GM19099 (cell line): ENCODE results near the gene LYL1.

Source experiments
- POLR2A ChIP-seq: IDR thresholded peaks from 3 replicates; pipeline ENCODE4 v1.6.1; 2011; ENCODE audit warnings: low read depth; ENCODE audit not compliant: insufficient read length; ENCODE audit errors: extremely low read depth

Gene LYL1

DNA sequence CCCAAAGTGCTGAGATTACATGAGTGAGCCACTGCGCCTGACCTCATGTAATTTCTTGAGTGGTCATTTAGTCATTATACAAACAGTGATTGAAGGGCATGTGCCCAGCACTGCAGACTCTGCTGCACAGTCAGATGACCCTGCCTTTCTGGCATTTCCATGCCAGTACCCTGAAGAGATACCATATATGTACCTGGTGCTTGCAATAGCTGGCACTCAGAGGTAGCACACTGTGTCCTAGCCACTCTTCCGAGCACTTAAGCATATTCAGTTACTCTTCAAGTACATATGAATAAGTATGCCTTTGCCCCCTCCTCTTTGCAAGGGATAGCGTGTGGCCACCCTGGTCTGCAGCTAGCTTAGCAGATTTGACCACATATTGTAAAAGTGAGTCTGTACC lies 32.0 kb upstream of the LYL1 start:
- no peak for TF ChIP-seq POLR2A

DNA sequence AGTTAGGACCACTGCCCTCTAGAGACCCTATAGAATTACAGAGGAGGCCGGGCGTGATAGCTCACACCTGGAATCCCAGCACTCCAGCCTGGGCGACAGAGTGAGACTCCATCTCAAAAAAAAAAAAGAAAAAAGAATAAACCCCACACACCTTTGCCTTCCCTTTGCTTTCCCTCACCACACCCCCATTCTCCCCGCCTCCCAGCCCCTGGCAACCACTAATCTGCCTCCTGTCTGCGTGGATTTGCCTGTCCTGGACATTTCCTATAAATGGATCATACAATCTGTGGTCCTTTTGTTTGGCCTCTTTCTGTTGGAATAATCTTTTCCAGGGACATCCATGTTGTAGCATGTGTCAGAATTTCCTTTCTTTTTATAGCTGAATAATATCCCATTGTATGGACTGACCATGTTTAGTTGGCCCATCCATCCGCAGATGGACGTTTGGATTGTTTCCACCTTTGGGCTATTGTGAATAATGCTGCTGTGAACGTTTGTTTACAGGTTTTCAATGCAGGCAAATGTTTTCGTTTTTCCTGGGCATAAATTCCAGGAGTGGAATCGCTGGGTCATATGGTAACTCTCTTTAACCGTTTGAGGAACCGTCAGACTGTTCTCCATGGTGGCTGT lies 30.7 kb upstream of the LYL1 start:
- TF ChIP-seq POLR2A = no peak

DNA sequence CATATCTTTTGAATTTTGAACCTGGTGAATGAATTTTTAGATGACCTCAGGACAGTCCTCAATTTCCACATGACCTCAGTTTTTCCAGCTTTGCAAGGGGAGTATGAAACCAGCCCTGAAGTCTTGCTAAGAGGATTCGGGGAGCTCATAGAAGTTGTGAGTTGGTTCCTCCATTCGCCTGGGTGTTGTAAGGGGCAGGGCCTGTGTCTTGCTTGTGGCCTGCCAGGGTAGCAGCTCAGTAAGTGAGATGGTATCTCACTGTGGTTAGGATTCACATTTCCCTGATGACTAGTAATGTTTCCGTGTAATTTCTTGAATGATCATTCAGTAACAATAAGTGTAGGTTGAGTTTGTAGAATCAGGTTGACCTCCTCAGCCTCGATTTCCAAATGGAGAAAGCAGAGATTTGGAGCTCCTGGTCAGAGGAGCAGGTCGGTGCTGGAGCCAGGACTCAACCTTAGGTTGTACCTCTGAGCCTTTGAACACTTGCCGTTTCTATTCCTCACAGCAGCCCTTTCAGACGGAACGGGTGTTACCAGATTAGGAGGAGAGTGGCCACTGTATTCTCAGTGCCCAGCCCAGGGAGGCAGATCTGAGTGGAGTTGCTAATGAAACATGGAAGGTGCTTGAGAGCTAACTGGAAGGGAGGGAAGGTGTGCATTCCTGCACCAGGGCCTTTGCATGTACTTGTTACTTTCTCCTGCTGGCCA lies 30.0 kb upstream of the LYL1 start:
- TF ChIP-seq POLR2A = no peak

DNA sequence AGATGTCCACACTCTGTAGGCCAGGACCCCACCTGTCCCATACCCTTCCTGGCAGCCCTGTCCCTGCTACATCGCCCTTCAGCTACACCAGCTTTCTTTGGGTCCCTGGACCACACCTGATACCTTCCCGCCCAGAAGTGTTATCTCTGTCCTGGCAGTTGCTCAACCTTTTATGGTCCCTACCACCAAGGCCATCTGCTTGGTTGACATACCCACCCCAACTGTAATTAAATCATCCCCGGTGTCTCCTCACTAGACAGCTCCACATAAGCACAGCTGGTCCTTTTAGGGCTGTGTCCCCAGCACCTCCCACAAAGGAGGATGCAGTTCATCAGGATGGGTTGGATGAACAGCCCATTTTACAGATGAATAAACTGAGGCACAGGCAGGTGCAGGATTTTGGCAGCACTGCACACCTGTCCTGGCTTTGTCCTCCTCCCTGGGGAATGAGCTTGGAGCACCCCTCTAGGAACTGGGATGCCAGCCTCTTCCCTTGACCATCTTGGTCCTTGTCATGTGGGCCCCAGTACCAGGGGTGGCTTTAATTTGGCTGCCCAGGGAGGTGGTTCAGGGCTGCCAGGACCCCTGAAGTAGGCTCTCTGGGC lies 28.3 kb upstream of the LYL1 start:
- no peak for TF ChIP-seq POLR2A

DNA sequence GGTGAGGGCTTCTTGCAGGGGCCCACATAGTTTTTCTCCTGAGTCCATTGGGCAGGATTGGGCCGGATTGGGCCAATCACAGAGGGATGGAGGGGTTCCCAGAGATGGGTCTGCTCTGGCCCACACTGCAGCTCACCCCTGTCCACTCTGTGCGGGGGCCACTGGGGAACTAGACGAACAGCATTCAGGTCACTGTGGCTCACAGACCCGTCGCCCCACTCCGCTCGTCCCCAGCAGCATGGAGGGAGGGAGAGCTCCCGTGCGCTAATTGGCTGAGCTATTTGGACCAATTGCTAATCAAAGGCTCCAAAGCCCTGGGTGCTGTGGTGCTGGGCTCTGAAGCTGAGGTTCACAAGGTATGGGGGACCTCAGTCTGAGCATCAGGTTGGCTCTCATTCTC lies 26.7 kb upstream of the LYL1 start:
- no peak for TF ChIP-seq POLR2A

DNA sequence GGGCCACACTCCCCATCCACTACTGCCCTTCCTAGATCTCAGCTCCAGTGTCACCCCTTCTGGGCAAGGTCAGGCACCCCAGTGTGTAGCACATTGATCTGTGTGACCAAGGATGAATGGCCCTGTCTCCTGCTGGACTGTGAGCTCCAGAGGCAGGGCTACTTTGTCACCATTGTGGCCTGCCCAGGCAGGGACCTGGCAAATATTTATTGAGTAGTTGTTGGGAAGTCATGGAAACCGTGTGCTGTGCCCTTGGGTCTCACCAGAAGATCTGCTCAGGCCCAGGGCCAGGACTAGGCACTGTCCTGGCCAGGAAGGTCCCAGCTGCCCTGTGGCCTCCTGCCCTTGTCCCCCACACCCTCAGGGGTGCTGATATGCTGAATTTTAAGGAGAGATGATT lies 25.9 kb upstream of the LYL1 start:
- TF ChIP-seq POLR2A = no peak

DNA sequence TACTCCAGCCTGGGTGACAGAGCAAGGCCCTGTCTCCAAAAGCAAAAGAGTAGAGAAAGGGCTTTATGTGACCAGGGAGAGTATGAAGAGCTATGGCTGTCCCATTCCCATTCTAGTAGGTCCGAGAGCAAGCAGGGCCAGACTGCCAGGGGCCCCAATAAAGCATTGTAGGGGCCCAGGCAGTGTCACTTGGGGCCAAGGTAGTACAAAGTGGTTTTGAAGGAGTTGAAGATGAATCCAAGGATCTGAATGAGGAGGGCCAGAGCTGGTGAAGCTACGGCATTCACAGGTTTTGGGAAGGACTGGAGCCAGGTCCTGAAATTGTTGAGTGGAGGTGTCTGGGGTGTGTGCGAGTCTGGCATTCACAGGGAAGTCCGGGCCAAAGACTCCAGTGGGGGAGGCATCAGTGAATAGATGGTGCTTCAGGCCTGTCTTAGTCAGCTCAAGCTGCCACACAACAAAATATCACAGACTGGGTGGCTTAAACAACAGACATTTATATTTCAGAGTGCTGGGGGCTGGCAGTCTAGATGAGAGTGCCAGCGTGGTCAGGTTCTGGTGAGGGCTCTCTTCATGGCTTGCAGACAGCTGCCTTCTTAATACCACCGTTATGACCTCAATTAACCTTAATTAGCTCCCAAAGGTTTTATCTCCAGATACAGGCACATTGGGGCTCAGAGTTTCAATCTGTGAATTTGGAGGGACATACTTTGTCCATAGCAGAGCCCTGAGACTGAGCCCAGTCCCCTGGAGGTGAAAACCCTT lies 25.3 kb upstream of the LYL1 start:
- TF ChIP-seq POLR2A = no peak

DNA sequence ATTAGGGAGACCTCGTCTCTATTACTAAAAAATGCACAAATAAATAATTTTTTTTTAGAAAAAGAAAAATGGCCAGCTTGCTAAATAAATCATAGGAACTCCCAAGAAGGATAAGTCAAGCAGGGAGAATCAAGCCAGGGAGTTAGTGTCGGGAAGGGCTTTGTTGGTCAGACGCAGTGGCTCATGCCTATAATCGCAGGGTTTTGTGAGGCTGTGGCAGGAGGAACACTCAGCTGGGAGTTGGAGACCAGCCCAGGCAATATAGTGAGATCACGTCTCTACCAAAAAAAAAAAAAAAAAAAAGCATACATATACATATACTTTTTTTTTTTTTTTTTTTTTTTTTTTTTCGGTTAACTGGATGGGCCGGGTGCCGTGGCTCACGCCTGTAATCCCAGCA lies 24.4 kb upstream of the LYL1 start:
- no peak for TF ChIP-seq POLR2A

DNA sequence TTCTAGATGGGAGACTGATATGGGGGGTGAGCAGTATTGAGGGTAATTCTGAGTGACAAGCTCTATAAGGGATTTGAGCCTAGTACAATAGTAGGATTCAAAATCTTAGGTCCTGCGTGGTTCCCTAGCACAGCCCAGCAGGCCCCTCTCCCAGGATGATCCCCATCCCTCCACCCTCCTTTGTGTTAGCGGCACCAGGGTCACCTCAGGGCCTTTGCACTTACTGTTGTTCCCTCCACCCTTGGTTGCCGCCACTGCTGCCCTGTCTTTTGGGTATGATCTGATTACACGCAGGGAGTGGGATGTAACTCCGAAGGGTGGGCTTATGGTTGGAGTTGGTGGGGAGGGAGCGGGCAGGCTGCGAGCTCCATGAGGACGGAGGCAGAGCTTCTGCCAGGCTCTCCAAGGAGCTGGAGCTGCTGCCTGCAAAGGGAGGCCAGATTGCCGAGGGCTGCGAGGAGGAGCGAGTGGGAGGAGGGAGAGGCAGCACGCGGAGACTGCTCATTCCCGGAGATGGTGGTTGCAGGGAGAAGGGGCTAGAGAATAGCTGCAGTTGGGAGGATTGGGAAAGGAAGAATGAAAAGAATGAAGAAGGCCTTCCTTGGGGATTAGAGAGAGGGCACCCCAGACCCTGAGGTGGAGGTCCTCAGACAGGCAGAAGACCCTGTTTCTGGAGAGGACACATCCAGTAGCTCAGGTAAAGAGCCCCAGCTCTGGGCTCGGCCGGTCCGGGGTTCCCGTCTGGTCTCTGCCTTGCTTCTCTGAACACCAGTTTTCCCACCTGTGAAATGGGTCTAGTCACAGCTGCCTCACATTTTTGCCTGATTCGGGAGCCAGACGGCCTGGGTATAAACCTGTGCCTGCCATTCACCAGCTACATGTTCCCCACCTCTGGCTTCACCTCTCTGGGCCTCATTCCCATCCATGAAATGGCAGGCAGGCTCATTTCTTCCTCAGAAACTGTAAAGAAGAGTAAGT lies 20.6 kb upstream of the LYL1 start:
- TF ChIP-seq POLR2A = no peak

DNA sequence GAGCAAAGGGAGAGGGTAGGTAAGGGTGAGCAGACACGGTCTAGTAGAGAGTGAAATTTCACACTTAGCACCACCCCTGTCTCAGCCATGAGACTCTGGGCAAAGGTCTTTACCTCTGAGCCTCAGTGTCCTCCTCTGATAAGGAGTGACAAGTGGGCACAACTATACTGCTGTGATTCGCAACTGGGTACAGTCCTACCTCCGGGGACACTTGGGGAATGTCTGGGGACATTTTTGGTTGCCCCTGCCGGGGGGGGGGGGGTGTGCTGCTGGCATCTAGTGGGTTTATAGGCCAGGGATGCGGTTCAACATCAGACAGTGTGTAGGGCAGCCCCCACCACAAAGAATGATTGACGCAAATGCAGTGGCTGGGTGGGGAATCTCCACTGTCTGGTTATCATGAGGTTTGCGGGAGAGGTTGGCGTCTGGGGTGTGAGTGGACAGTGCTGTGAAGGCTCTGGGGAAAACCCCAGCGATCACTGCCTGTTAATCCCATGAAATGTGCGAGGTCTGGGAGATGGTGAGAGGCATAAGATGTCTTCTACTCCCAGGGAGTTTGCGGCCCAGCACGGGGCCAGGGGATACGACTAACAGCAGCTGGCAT lies 19.7 kb upstream of the LYL1 start:
- no peak for TF ChIP-seq POLR2A

DNA sequence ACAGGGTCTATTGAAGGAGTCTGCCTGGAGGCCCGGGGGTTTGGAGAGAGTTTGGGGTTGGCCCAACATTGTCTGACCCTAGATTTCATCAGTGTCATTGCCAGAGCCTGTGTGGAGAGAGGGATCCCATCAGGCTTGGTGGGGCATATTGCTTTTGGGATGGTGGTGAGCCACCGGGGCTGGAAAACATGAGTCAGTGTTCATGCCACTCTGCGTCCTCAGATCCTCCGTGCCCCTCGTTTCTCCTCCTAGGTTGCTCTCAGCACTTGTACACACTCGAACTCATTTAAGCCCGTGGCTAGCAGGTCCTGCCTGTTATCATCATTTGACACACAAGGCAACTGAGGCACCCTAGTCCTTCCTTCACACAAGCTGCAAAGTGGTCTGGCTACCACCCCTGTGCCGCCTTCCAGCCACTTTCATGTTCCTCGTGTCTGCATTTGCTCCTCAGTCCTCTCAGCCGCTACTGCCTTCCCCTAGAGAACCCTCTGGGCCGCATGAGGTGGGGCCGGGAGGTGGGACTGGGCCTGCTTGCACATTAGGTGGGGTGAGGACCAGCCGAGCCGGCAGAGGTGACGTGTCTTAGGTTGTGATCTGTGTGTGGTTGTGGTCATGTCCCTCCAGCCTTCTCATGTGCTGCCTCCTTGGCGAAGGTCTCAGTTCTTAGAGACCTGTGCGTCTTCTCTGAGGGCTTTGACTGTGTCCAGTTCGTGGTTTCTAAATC lies 19.1 kb upstream of the LYL1 start:
- TF ChIP-seq POLR2A = no peak

DNA sequence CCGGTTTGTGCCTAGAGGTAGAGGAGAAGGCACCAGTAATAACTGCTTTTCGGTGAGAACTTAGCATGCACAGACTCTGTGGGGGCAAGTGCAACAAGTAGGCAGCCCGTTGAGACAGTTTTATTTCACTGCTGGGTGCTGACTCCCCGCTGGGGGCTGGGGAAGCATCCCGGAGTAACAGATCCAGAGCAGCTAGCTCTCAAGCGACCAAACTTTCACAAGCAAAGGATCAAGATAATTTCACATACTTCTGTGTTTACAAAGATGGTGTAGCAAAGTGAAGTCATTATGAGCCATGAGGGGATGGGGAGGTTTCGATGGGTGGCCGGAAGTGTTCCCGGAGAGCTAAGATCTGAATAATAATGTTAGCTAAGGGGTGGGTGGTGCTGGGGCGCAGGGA lies 18.2 kb upstream of the LYL1 start:
- no peak for TF ChIP-seq POLR2A

DNA sequence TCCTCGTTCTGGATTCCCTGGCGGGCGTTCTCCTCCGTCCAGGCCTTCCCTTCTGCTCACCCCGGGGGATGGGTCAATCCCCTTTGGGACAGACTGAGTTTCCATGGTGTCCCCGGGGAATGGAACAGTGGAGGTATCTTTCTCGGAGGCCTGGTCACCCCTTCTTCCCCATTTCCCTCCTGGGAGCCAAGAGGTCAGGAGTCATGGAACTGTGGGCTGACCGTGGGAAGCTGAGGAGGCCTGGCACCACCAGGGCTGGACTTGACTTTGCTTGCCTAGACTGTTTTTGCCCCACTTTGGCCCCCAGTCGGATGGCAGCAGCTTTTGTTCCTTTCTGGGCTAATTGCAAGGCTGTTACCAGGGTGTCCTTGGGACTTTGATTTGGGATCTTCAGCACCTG lies 17.4 kb upstream of the LYL1 start:
- no peak for TF ChIP-seq POLR2A
